ENCODE measurements around the gene ADGRE2.
"Not testable (repeated sequence)": the region's sequence is repeated elsewhere in the genome, so short reads cannot be mapped to it uniquely, and the experiment has no call there.

ADGRE2 gene

DNA sequence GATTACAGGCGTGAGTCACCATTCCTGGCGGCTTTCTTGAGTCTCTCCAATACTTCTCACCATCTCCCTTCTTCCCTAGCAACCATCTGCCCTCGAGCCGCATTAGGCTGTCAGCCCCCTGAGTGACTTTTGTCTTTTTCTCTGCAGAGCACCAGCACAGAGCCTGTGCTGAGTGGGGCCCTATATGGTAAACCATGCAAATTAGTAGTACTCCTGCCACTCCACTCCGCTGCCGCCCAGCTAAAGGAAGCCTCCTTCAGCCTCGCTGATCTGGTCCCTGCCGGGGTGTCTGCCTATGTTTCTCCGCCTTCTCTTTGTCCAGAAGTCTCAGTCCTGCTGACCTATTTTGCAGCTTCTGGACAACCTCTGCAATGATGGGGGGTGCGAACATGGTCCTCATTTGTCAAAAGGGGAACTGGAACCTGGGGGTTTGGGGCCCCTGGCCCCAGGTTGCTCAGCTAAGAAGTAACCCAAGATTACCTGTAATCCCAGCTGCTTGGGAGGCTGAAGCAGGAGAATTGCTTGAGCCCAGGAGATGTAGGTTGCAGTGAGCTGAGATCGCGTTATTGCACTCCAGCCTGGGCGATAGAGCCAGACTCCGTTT lies 2.4 kb upstream of the ADGRE2 start:
- in situ Hi-C loops (cut with HindIII; ENCODE audit: low sequenced_read_pairs), result not testable (repeated sequence)

DNA sequence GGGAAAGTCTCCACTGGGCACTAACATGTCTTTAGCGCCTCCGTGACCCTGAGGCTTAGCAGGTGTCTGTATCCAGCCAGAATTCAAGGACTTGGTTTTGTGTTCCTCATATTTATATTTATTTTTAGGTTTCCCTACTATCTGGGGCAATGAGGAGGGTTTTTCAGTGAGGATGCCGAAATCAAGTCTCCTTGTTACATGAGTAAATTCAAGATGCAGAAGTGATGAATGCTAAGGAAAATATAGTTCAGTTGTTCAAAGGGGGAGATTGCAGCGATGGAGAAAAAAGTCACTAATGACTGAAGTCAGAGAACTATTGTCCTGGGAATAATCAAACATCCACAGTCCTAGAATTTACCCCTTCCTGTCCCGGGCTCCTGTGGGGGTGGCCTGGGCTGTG lies 791 bp upstream of the ADGRE2 start:
- in situ Hi-C loops (cut with HindIII; ENCODE audit: low sequenced_read_pairs), result no loop called here

DNA sequence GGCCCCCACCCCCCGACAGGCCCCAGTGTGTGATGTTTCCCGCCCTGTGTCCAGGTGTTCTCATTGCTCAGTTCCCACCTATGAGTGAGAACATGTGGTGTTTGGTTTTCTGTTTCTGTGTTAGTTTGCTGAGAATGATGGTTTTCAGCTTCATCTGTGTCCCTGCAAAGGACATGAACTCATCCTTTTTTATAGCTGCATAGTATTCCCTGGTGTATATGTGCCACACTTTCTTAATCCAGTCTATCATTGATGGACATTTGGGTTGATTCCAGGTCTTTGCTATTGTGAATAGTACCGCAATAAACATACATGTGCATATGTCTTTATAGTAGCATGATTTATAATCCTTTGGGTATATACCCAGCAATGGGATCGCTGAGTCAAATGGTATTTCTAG lies 715 bp downstream of the ADGRE2 start:
- in situ Hi-C loops (cut with HindIII; ENCODE audit: low sequenced_read_pairs), result not testable (repeated sequence)

DNA sequence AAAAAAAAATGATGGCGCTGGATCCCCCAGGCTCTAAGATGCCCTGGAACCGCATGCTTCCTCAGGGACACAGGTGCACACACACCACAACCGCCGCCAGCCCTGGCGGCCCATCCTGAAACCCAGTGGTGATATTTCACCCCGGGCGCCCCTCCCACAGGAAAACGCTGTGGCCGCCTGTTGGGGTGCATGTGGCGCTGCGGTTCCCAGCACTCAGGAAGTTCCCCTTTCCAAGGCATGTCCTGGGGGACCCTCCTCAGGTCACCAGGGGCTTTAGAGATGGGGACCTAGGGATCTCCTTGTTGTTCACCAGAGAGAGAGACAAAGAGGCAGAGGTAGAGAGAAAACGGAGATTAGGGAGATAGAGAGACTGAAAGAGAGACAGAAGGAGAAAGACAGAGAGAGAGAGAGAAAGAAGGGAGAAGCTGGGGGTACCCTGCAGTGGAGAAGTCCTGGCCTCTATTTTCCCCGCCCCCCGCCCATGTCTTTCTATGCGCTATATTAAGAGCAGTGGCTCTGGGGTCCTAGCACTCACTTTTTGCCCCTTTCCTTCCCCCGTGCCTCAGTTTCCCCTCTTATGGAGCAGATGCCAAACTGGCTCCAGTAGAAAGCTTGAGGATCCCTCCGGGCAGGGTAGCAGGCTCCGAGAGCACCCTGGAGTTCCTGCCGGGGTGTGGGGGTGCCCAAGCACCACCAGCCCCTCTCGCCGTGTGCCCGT lies 2.3 kb downstream of the ADGRE2 start:
- in situ Hi-C loops (cut with HindIII; ENCODE audit: low sequenced_read_pairs), result no loop called here

DNA sequence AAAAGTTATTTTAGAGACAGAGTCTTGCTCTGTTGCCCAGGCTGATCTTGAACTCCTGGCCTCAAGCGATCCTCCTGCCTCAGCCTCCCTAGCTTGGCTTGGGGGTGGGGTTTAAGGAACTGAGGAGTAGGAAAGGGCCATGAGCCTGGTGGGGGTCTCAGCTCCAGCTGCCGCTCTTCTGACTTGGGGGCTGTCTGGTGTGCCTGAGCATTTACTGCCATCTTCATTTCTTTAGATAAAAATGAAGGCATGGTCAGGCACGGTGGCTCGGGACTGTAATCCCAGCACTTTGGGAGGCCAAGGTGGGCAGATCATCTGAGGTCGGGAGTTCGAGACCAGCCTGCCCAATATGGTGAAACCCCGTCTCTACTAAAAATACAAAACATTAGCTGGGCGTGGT lies 3.0 kb downstream of the ADGRE2 start:
- in situ Hi-C loops (cut with HindIII; ENCODE audit: low sequenced_read_pairs), result not testable (repeated sequence)

DNA sequence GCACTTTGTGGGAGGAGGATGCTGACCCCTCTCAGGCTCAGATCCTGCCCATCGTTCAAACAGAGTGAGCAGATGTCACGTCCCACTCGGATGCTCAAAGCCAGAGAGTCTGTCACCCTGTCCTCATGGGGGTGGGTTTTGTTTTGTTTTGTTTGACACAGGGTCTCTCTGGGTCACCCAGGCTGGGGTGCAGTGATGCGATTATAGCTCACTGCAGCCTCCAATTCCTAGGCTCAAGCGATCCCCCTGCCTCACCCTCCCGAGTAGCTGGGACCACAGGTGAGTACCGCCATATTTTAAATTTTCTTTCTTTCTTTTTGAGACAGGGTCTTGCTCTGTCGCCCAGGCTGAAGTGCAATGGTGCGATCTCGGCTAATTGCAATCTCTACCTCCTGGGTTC lies 4.0 kb downstream of the ADGRE2 start:
- in situ Hi-C loops (cut with HindIII; ENCODE audit: low sequenced_read_pairs), result no loop called here

DNA sequence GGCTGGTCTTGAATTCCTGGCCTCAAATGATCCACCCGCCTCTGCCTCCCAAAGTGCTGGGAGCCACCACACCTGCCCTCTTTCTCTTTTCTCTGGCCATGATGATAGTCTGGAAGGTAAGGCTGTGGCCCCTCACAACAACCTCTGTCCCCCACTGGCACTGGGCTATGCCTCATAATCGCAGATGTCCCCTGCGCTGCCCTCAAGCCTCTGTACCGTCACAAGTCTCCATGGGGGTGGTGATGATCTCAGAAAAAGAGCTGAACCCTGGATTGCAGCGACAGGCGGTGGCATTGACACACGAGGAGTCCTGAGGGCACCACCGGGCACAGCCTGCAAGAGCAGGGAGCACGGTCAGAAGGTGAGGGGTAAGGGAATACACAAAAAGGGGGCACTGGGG lies 4.6 kb downstream of the ADGRE2 start:
- in situ Hi-C loops (cut with HindIII; ENCODE audit: low sequenced_read_pairs), result not testable (repeated sequence)

DNA sequence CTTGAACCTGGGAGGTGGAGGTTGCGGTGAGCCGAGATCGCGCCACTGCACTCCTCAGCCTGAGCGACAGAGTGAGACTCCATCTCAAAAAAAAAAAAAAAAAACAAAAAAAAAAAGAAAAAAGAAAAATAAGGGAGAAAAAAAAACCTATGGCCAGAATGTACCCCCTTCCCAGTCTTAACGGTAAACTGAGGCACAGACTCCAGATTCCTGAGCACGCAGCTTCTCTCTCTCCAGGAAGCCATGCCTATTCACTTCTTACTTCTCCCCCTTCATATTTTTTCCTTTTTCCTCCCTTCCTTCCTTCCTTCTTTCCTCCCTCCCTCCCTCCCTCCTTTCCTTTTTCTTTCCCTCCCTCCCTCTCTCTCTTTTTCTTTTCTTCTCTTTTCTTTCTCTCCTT lies 5.4 kb downstream of the ADGRE2 start:
- in situ Hi-C loops (cut with HindIII; ENCODE audit: low sequenced_read_pairs), result no loop called here

DNA sequence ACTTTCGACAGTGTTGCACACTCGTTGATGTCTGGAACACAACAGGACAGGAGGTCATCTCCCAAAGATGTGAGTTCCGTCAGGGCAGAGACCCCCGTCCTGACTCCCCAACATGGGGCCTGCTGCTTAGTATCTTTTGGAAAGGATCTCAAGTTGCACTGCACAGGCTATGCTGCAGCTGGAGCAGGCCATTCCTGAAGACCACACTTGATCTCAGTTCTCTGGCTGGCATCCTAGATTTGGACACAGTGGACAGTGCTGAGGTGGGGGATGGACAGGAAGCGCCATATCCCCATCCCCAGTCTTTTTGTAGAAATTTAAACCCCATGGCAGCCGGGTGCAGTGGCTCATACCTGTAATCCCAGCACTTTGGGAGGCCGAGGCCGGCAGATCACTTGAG lies 5.9 kb downstream of the ADGRE2 start:
- in situ Hi-C loops (cut with HindIII; ENCODE audit: low sequenced_read_pairs), result no loop called here

DNA sequence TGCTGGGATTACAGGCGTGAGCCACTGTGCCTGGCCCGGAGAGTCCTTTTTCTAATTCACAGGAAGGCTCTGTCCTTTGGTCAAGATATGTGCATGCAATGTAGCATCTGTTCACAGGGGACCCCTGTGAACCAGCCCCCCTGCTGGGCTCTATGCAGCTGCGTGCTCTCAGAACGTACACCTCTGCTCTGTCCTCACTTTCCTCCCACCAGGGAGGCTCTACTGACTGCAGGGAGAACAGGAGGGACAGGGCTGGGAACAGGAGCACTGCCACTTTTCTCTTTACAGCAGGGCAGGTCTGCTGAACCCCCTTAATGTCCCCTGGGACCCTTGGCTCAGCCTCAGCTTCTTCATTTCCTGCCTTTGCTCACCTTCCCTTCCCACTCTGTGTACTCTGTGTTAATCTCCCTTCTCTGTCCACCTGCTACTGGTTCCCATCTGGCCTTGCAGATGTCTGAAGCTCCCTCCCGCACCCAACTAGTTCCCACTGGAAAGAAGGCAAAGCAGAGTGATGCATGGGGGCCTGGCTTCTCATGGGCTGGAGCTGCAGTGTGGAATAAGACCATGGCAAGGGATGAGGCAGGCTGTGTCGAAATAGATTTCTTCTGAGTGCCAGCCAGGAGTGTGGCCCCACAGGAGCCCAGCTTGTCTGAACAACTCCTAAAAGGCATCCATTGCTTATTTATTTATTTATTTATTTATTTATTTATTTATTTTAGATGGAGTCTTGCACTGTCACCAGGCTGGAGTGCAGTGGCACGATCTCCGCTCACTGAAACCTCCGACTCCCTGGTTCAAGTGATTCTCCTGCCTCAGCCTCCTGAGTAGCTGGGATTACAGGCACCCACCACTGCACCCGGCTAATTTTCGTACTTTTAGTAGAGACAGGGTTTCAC lies 7.2 kb downstream of the ADGRE2 start:
- in situ Hi-C loops (cut with HindIII; ENCODE audit: low sequenced_read_pairs), result no loop called here

DNA sequence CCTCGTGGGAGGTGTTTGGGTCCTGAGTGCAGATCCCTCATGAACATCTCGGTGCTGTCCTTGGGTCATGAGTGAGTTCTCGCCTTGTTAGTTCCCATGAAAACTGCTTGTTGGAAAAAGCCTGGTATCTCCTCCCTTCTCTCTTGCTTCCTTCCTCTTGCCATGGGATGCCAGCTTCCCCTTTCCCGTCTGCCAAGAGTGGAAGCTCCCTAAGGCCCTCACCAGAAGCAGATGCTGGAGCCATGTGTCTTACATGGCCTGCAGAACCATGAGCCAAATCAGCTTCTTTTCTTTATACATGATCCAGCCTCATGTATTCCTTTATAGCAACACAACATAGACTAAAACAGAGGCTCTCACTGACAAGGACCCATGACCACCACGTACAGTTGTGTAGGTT lies 8.2 kb downstream of the ADGRE2 start:
- in situ Hi-C loops (cut with HindIII; ENCODE audit: low sequenced_read_pairs), result no loop called here

DNA sequence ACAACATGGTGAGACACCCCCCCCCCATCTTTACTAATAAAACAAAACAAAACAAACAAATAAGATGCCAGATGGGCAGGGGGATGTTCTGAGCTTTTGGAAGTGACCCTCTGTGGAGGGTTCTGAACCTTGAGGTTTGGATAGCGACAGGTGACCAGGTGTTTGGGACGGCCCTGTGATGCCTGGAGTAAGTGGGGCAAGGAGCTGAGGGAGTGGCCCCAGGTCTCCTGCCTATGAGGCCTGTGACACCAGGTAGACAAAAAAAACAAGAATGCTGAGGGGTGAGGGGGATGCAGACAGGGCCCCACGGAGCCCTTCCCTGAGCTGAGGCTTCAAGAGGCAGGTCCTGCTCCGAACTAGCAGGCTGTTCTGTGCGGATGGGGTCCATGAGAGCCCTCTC lies 9.2 kb downstream of the ADGRE2 start:
- in situ Hi-C loops (cut with HindIII; ENCODE audit: low sequenced_read_pairs), result no loop called here

DNA sequence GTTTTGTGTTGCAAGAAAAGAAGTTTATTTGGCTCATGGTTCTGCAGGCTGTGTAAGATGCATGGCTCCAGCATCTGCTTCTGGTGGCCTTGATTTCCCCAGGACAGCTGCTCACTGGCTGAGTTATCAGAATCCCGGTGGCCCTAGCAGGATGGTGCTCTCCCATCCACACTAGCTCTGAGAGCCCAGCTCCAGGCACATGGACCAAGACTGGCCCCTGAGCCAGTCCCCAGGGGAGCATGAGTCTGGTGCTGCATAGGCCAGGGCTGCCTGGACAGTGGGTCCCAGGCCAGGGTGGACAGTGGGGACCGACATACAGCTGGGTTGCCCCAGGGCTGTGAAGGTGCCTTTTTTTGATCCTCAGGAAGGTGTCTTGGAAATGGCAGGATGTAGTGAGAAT lies 10.4 kb downstream of the ADGRE2 start:
- in situ Hi-C loops (cut with HindIII; ENCODE audit: low sequenced_read_pairs), result no loop called here

DNA sequence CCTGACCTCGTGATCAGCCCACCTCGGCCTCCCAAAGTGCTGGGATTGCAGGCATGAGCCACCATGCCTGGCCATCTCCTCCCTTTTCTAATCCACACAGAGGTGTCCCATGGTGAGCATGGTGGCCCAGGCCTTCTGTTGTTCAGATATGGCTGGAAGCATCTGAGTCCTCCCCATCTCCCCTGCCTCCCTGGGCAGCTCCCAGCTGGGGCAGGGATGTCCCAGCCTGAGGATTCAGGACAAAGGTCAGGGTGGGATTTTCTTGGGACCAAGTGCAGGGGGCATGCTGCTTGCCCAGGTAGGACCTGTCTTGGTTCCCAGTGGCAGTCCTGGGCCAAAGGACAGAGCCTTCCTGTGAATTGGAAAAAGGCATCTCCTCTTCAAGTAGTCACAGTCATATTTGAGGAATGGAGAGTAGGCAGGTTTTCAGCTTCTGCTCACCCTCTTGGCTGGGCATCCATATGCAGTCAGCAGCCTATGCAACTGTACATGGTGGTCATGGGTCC lies 10.8 kb downstream of the ADGRE2 start:
- in situ Hi-C loops (cut with HindIII; ENCODE audit: low sequenced_read_pairs), result no loop called here

DNA sequence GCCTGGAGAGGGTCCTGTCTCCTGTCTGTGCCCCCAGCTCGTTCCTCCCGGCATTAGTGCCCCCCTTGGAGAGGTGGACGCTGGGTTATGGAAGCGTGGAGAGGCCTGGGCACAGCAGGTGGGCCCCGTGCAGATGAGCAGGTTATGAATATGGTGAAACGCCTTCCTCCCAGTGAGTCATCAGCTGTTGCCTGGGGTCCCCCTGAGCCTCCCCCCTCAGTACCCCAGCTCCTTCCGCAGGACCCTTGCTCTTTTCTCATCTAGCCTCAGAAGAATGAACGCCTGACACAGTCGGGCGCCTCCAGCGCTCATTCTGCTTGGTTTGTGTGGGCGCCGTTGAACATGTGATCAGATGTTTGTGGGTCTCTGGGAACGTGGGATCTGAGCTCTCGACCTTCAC lies 12.5 kb downstream of the ADGRE2 start:
- in situ Hi-C loops (cut with HindIII; ENCODE audit: low sequenced_read_pairs), result not testable (repeated sequence)

DNA sequence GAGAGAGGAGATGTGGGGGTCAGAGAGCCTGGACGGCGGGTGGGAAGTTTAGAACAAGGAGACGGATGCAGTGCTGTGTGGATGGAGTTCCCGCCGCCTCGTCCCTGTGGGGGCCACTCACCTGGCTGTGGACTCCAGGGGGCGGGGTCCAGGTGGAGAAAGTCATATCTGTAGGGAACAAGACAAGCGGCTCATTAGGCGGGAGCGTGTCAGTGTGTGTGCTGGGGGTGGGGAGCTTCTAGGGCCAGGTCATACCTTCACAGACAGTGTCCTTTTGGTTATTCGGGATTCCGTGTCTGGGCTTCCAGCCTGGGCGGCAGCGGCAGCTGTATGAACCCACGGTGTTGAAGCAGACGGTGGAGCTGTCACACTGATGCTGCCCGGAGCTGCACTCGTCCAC lies 13.0 kb downstream of the ADGRE2 start:
- in situ Hi-C loops (cut with HindIII; ENCODE audit: low sequenced_read_pairs), result not testable (repeated sequence)

DNA sequence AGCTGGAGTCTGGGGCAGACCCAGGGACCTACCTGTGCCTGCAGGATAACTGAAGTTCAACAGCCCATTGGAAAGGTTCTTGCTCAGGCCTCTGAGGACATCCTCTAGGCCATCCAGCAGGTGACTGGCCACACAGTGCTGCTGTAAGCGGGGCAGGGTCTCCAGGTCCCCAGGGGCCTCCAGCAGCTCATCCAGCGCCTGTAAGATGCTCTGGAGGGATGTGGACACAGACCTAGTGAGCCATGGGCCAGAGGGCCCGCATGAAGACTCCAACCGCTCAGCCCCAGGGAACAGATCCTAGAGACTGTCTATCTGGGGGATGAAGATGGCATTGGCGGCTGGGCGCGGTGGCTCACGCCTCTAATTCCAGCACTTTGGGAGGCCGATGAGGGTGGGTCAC lies 14.0 kb downstream of the ADGRE2 start:
- in situ Hi-C loops (cut with HindIII; ENCODE audit: low sequenced_read_pairs), result no loop called here

DNA sequence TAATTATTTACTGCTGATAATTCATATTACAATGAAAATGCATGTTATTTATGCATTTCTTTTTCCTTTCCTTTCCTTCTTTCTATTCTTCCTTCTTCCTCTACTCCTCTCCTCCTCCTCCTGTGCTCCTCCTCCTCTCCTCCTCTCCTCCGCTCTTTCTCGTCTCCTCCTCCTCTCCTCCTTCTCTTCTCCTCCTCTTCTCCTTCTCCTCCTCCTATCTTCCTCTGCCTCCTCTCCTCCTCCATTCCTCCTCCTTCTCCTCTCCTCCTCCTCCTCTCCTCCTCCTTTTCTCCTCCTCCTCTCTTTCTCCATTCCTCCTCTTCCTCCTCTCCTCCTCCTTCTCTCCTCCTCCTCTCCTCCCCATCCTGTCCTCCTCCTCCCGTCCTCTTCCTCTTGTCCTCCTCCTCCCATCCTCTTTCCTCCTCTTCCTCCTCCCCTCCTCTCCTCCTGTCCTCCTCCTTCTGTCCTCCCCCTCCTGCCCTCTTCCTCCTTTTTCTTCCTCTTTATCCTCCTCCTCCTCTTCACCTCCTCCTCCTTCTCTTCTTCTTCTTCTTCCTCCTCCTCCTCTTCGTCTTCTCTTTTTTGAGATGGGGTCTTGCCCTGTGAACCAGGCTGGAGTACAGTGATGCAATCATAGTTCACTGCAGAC lies 14.7 kb downstream of the ADGRE2 start:
- in situ Hi-C loops (cut with HindIII; ENCODE audit: low sequenced_read_pairs), result no loop called here

DNA sequence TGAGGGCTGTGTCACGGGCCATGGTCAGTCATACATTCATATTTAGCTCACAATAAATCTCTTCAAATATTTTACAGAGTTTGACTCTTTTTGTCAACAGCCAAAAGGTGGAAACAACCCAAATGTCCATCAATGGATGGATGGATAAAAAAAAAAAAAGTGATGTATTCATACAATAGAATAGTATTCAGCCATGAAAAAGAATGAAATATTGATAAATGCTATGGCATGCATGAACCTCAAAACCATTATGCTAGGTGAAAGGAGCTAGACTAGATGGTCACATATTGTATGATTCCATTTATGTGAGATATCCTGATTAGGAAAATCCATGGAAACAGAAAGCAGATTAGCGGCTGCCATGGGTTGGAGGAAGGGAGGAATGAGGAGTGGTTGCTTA lies 16.2 kb downstream of the ADGRE2 start:
- in situ Hi-C loops (cut with HindIII; ENCODE audit: low sequenced_read_pairs), result no loop called here

DNA sequence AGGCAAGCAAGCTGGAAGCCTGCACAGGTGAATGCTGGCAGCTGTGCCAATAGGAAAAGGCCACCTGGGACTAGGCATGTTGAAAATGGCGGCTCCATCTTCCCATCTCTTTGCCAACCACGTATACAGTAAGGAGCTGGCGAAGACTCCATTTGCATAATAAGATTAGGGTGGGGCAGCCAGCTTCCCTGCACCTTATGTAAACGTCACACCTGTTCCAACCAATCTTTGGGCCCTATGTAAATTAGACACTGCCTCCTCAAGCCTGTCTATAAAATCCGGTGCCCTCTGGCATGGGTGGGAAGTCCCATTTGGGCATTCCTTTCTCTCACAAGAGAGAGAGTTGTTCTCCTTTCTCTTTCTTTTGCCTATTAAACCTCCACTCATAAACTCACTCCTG lies 16.8 kb downstream of the ADGRE2 start:
- in situ Hi-C loops (cut with HindIII; ENCODE audit: low sequenced_read_pairs), result no loop called here

DNA sequence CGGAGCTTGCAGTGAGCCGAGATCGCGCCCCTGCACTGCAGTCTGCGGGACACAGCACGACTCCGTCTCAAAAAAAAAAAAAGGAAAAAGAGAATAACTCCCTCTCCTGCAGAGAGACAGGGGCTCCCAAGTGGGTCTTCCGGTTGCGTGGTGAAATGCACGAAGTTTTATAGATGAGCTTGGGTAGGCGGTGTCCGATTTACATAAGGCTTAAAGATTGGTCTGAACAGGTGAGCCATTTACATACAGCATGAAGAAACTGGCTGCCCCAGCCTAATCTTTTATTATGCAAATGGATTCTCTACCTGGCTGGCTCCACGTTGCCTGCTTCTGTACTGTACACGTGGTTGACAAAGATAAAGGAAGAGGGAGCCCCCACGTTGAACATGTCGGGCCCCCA lies 19.5 kb downstream of the ADGRE2 start:
- in situ Hi-C loops (cut with HindIII; ENCODE audit: low sequenced_read_pairs), result no loop called here
